Activated CD4-positive, alpha-beta T cell treated with anti-CD3 and anti-CD28 coated beads, Interleukin-2, Interleukin-6, amounts not matched to agents 100 ng/mL and 50 ng/mL, durations not matched to agents 16 hours and 8 hours (primary cell): ENCODE data around the gene STAC2.

Source experiments
- DNase-seq: peaks from one replicate; pipeline ENCODE4 v3.0.0-alpha.2; 2020

The STAC2 gene

GRCh38 chr17:39231591-39232551 lies 6.1 kb upstream of the STAC2 start:
- peak; percentile 49 for DNase-seq

GRCh38 chr17:39231091-39231561 lies 5.4 kb upstream of the STAC2 start:
- DNase-seq = no peak

- no peak for DNase-seq
Observed at GRCh38 chr17:39230361-39230760, 4.6 kb upstream of the STAC2 start.

- DNase-seq = no peak
Observed at GRCh38 chr17:39229274-39229913, 3.6 kb upstream of the STAC2 start.

GRCh38 chr17:39227364-39227919 lies 1.7 kb upstream of the STAC2 start:
- no peak for DNase-seq

GRCh38 chr17:39225959-39226683 lies 376 bp upstream of the STAC2 start:
- DNase-seq = no peak

- no peak for DNase-seq
Observed at GRCh38 chr17:39224778-39225307, 902 bp downstream of the STAC2 start.

GRCh38 chr17:39223907-39224777 lies 1.6 kb downstream of the STAC2 start:
- DNase-seq = no peak

- DNase-seq = no peak
Observed at GRCh38 chr17:39222866-39223834, 2.6 kb downstream of the STAC2 start.

GRCh38 chr17:39222151-39222550 lies 3.6 kb downstream of the STAC2 start:
- no peak for DNase-seq

GRCh38 chr17:39221572-39221971 lies 4.2 kb downstream of the STAC2 start:
- no peak for DNase-seq

- DNase-seq = no peak
Observed at GRCh38 chr17:39219647-39220154, 6.0 kb downstream of the STAC2 start.

- no peak for DNase-seq
Observed at GRCh38 chr17:39218906-39219305, 6.8 kb downstream of the STAC2 start.

- DNase-seq = no peak
Observed at GRCh38 chr17:39217734-39218369, 7.9 kb downstream of the STAC2 start.

- DNase-seq = no peak
Observed at GRCh38 chr17:39213852-39214251, 11.9 kb downstream of the STAC2 start.

GRCh38 chr17:39212841-39213480 lies 12.8 kb downstream of the STAC2 start:
- DNase-seq = no peak

GRCh38 chr17:39212195-39212810 lies 13.4 kb downstream of the STAC2 start:
- no peak for DNase-seq

- DNase-seq = no peak
Observed at GRCh38 chr17:39210093-39210434, 15.7 kb downstream of the STAC2 start.
